ENCODE data around the gene ALOX5.

GRCh38 chr10:45355494-45355893 is 18.5 kb upstream of the ALOX5 start:
- TF ChIP-seq CTCF (IDR thresholded peaks at IDR 0.05) (no peak), POLR2A (IDR thresholded peaks at IDR 0.05) (no peak), POLR2AphosphoS5 (IDR thresholded peaks at IDR 0.05) (no peak), EP300 (IDR thresholded peaks at IDR 0.05) (no peak)
